HuH-7.5 (cell line): Measurements from ENCODE around the gene FAM53A.

ENCODE experiments used
- DNase-seq: peaks from one replicate; pipeline ENCODE4 v3.0.0; 2011; ENCODE audit warnings: low spot score

The FAM53A gene

GRCh38 chr4:1592068-1592708 lies 91.9 kb downstream of the FAM53A start:
- DNase-seq: no peak

- DNase-seq: no peak
Measured at GRCh38 chr4:1591107-1591506, 93.0 kb downstream of the FAM53A start.

GRCh38 chr4:1590244-1590643 lies 93.9 kb downstream of the FAM53A start:
- no peak for DNase-seq
